Erythroblast (primary cell): ENCODE measurements around the gene TWNK.

Source experiments
- GATA1 ChIP-seq: IDR thresholded peaks from 2 replicates; pipeline ENCODE4 v1.6.1; 2011; ENCODE audit warnings: low read depth, mild to moderate bottlenecking, control low read depth, low read length, moderate library complexity
- POLR2A ChIP-seq: IDR thresholded peaks from 2 replicates; pipeline ENCODE4 v1.6.1; 2011; ENCODE audit warnings: mild to moderate bottlenecking, low read length

- TF ChIP-seq POLR2A (no peak), GATA1 (no peak)
Measured at GRCh38 chr10:100965820-100966219, 21.5 kb upstream of the TWNK start.
